ENCODE measurements around the gene CNNM3. TPM values are rescaled to one million over a fixed set of nuclear protein-coding genes. Genes with fewer than 3 reads are reported as not detected.
"Not testable (repeated sequence)": the region's sequence is repeated elsewhere in the genome, so short reads cannot be mapped to it uniquely, and the experiment has no call there.

Gene CNNM3
- total RNA-seq, 1 experiment from 2014 or later: 13.8 TPM

GRCh38 chr2:96856776-96857666 is 41.0 kb downstream of the CNNM3 start:
- no peaks in the 10 kb centered on the region for H3K27me3 ChIP-seq (ENCODE audit: control insufficient read depth, insufficient read depth, low read length)
- DNase-seq: peak; percentile 78
- peaks cover 13% of the 10 kb centered on the region for H3K36me3 ChIP-seq (replicated peaks; ENCODE audit: control insufficient read depth, insufficient read depth, low read length)
- peak overlapping the region; percentile 74 for H3K4me3 ChIP-seq (ENCODE audit: insufficient read depth, low read depth, low read length)

GRCh38 chr2:96857667-96858372 is 41.8 kb downstream of the CNNM3 start, which contains the start of gene ANKRD39:
Gene ANKRD39, minus strand, starts transcription at chr2:96858016. Its CDS starts 29 bp downstream, at chr2:96857987.
- Histone ChIP-seq H3K36me3 (replicated peaks; ENCODE audit: control insufficient read depth, insufficient read depth, low read length) (peaks cover 16% of the 10 kb centered on the region), H3K4me3 (ENCODE audit: insufficient read depth, low read depth, low read length) (peak within 1 kb of the TSS; percentile 74), H3K27me3 (ENCODE audit: control insufficient read depth, insufficient read depth, low read length) (no peaks in the 10 kb centered on the region)
- peak; percentile 100 for DNase-seq

GRCh38 chr2:96859099-96859649 is 43.1 kb downstream of the CNNM3 start:
- peak overlapping the region; percentile 51 for H3K4me3 ChIP-seq (ENCODE audit: insufficient read depth, low read depth, low read length)
- DNase-seq: peak; percentile 74
- peaks cover 25% of the 10 kb centered on the region for H3K36me3 ChIP-seq (replicated peaks; ENCODE audit: control insufficient read depth, insufficient read depth, low read length)
- no peaks in the 10 kb centered on the region for H3K27me3 ChIP-seq (ENCODE audit: control insufficient read depth, insufficient read depth, low read length)

GRCh38 chr2:96859681-96860064 is 43.6 kb downstream of the CNNM3 start:
- Histone ChIP-seq H3K27me3 (ENCODE audit: control insufficient read depth, insufficient read depth, low read length) (no peaks in the 10 kb centered on the region), H3K4me3 (ENCODE audit: insufficient read depth, low read depth, low read length) (no peak overlapping the region), H3K36me3 (replicated peaks; ENCODE audit: control insufficient read depth, insufficient read depth, low read length) (peaks cover 30% of the 10 kb centered on the region)
- no peak for DNase-seq

- Histone ChIP-seq H3K36me3 (replicated peaks; ENCODE audit: control insufficient read depth, insufficient read depth, low read length) (peaks cover 36% of the 10 kb centered on the region), H3K27me3 (ENCODE audit: control insufficient read depth, insufficient read depth, low read length) (no peaks in the 10 kb centered on the region), H3K4me3 (ENCODE audit: insufficient read depth, low read depth, low read length) (no peak overlapping the region)
- no peak for DNase-seq
Measured at GRCh38 chr2:96860065-96861029, 44.3 kb downstream of the CNNM3 start.

GRCh38 chr2:96861074-96861473 is 45.0 kb downstream of the CNNM3 start:
- H3K4me3 ChIP-seq (ENCODE audit: insufficient read depth, low read depth, low read length): no peak overlapping the region
- H3K27me3 ChIP-seq (ENCODE audit: control insufficient read depth, insufficient read depth, low read length): no peaks in the 10 kb centered on the region
- no peak for DNase-seq
- H3K36me3 ChIP-seq (replicated peaks; ENCODE audit: control insufficient read depth, insufficient read depth, low read length): peaks cover 44% of the 10 kb centered on the region

GRCh38 chr2:96863056-96863455 is 47.0 kb downstream of the CNNM3 start:
- peaks cover 58% of the 10 kb centered on the region for H3K36me3 ChIP-seq (replicated peaks; ENCODE audit: control insufficient read depth, insufficient read depth, low read length)
- not testable (repeated sequence) for H3K27me3 ChIP-seq (ENCODE audit: control insufficient read depth, insufficient read depth, low read length); DNase-seq; H3K4me3 ChIP-seq (ENCODE audit: insufficient read depth, low read depth, low read length)

GRCh38 chr2:96863575-96864342 is 47.7 kb downstream of the CNNM3 start:
- no peak for DNase-seq
- peaks cover 58% of the 10 kb centered on the region for H3K36me3 ChIP-seq (replicated peaks; ENCODE audit: control insufficient read depth, insufficient read depth, low read length)

GRCh38 chr2:96864343-96865091 is 48.4 kb downstream of the CNNM3 start:
- Histone ChIP-seq H3K36me3 (replicated peaks; ENCODE audit: control insufficient read depth, insufficient read depth, low read length) (peaks cover 58% of the 10 kb centered on the region), H3K4me3 (ENCODE audit: insufficient read depth, low read depth, low read length) (no peak overlapping the region), H3K27me3 (ENCODE audit: control insufficient read depth, insufficient read depth, low read length) (no peaks in the 10 kb centered on the region)
- DNase-seq: no peak

More at GRCh38 chr2:96863575-96864342, 47.7 kb downstream of the CNNM3 start:
- H3K27me3 ChIP-seq (ENCODE audit: control insufficient read depth, insufficient read depth, low read length): no peaks in the 10 kb centered on the region
- H3K4me3 ChIP-seq (ENCODE audit: insufficient read depth, low read depth, low read length): no peak overlapping the region

GRCh38 chr2:96865654-96866053 is 49.6 kb downstream of the CNNM3 start:
- Histone ChIP-seq H3K4me3 (ENCODE audit: insufficient read depth, low read depth, low read length) (no peak overlapping the region), H3K27me3 (ENCODE audit: control insufficient read depth, insufficient read depth, low read length) (peaks cover 1% of the 10 kb centered on the region; the same call in 1 of the 2 replicates), H3K36me3 (replicated peaks; ENCODE audit: control insufficient read depth, insufficient read depth, low read length) (peaks cover 54% of the 10 kb centered on the region)
- DNase-seq: no peak

GRCh38 chr2:96866149-96866548 is 50.1 kb downstream of the CNNM3 start:
- no peak for DNase-seq
- Histone ChIP-seq H3K27me3 (ENCODE audit: control insufficient read depth, insufficient read depth, low read length) (peaks cover 2% of the 10 kb centered on the region; the same call in 1 of the 2 replicates), H3K36me3 (replicated peaks; ENCODE audit: control insufficient read depth, insufficient read depth, low read length) (peaks cover 54% of the 10 kb centered on the region), H3K4me3 (ENCODE audit: insufficient read depth, low read depth, low read length) (no peak overlapping the region)

GRCh38 chr2:96866586-96866985 is 50.5 kb downstream of the CNNM3 start:
- H3K4me3 ChIP-seq (ENCODE audit: insufficient read depth, low read depth, low read length): no peak overlapping the region
- H3K36me3 ChIP-seq (replicated peaks; ENCODE audit: control insufficient read depth, insufficient read depth, low read length): peaks cover 51% of the 10 kb centered on the region
- no peak for DNase-seq
- peaks cover 2% of the 10 kb centered on the region; the same call in 1 of the 2 replicates for H3K27me3 ChIP-seq (ENCODE audit: control insufficient read depth, insufficient read depth, low read length)

Measured in H7 (cell line).